MM.1S (cell line): ENCODE data around the gene GON7.

Experiments used
- EZH2phosphoT487 ChIP-seq: fragments of 300-600 bp; sonication (generic); IDR thresholded peaks from 2 replicates; pipeline ENCODE4 v1.6.1; 2018; ENCODE audit warnings: antibody characterized with exemption, low read length
- TF ChIP-seq, protein P1 (sequence below): fragments of 300-600 bp; sonication (generic); IDR thresholded peaks from 2 replicates; pipeline ENCODE4 v1.5.1; 2016; ENCODE audit warnings: antibody characterized with exemption, low read length, mixed read lengths

DNA sequence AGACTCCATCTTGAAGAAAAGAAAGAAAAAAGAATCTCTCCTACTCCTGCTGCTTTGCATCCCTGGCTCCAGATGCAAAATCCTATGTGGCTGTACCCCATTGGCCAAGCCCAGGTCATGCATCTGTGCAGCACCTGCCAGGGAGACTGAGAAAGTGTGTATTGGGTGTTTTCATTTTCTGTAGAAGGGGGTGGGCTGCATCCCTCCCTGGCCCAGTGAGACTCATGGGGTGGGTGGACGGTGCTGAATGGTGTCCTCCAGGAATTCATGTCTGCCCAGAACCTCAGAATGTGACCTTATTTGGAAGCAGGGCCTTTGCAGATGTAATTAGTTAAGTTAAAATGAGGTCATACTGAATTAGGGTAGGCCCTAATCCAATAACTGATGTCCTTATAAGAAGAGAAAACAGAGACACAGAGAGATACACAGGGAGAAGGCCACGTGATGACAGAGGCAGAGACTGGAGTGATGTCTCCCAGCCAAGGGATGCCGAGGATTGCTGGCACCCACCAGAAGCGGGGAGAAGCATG is 45.4 kb downstream of the GON7 start:
- TF ChIP-seq, protein P1, sequence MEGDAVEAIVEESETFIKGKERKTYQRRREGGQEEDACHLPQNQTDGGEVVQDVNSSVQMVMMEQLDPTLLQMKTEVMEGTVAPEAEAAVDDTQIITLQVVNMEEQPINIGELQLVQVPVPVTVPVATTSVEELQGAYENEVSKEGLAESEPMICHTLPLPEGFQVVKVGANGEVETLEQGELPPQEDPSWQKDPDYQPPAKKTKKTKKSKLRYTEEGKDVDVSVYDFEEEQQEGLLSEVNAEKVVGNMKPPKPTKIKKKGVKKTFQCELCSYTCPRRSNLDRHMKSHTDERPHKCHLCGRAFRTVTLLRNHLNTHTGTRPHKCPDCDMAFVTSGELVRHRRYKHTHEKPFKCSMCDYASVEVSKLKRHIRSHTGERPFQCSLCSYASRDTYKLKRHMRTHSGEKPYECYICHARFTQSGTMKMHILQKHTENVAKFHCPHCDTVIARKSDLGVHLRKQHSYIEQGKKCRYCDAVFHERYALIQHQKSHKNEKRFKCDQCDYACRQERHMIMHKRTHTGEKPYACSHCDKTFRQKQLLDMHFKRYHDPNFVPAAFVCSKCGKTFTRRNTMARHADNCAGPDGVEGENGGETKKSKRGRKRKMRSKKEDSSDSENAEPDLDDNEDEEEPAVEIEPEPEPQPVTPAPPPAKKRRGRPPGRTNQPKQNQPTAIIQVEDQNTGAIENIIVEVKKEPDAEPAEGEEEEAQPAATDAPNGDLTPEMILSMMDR = no peak
- TF ChIP-seq EZH2phosphoT487 = no peak
